Omental fat pad (tissue), 4 donors: ENCODE results near the gene ATP4A. TPM values are rescaled to one million over a fixed set of nuclear protein-coding genes. Genes with fewer than 3 reads are reported as not detected.
"Not testable (repeated sequence)": the region's sequence is repeated elsewhere in the genome, so short reads cannot be mapped to it uniquely, and the experiment has no call there.

Source experiments
- ATAC-seq: fragments of 150-250 bp; one replicate; pipeline ENCODE4 v1.9.1; 2016; ENCODE audit warnings: mild to moderate bottlenecking, moderate library complexity; ENCODE audit not compliant: low FRiP score
- DNase-seq: peaks from one replicate; pipeline ENCODE4 v3.0.0-alpha.2; 2019; ENCODE audit warnings: low spot score
- CTCF ChIP-seq, 3 donors: fragments of 450-650 bp; IDR thresholded peaks; one replicate each; pipeline ENCODE4 v1.5.1; 2016 to 2017; ENCODE audit warnings: antibody characterized with exemption in 3 of 3, mild to moderate bottlenecking in 3 of 3, moderate library complexity in 2 of 3
- total RNA-seq, 4 donors: library from RNA; depleted of rRNA; stranded (reverse); fragments of >200 nt; gene quantifications; one replicate each; pipeline ENCODE4 v1.1.0, GENCODE V29; 2016

ATP4A gene
- total RNA-seq, 4 donors from 2014 or later, result not detected

GRCh38 chr19:35601971-35602370 is 38.5 kb upstream of the ATP4A start:
- TF ChIP-seq CTCF (IDR thresholded peaks at IDR 0.05), result no peak

GRCh38 chr19:35596366-35596999 is 33.0 kb upstream of the ATP4A start:
- ATAC-seq, result no peak

More at GRCh38 chr19:35601971-35602370, 38.5 kb upstream of the ATP4A start:
- ATAC-seq (no peak), DNase-seq (no peak)

GRCh38 chr19:35595928-35596327 is 32.5 kb upstream of the ATP4A start:
- ATAC-seq (no peak), DNase-seq (no peak)
- no peak for TF ChIP-seq CTCF (IDR thresholded peaks at IDR 0.05)

More at GRCh38 chr19:35596366-35596999, 33.0 kb upstream of the ATP4A start:
- no peak for DNase-seq
- TF ChIP-seq CTCF (IDR thresholded peaks at IDR 0.05), result no peak

GRCh38 chr19:35595026-35595425 is 31.6 kb upstream of the ATP4A start:
- not testable (repeated sequence) for DNase-seq, ATAC-seq

GRCh38 chr19:35592226-35592625 is 28.8 kb upstream of the ATP4A start:
- no peak for TF ChIP-seq CTCF (IDR thresholded peaks at IDR 0.05)
- ATAC-seq, result no peak
- DNase-seq, result no peak

GRCh38 chr19:35590875-35591274 is 27.4 kb upstream of the ATP4A start:
- no peak for TF ChIP-seq CTCF (IDR thresholded peaks at IDR 0.05)
- no peak for DNase-seq
- ATAC-seq, result no peak

GRCh38 chr19:35587321-35587720 is 23.9 kb upstream of the ATP4A start:
- ATAC-seq (no peak), DNase-seq (no peak)
- no peak for TF ChIP-seq CTCF (IDR thresholded peaks at IDR 0.05)
